ENCODE results near the gene FAM83C.

GRCh38 chr20:35311409-35311808 is 19.2 kb upstream of the FAM83C start:
- TF ChIP-seq POLR2A (IDR thresholded peaks at IDR 0.05), result no peak
- no peak for TF ChIP-seq CTCF (IDR thresholded peaks at IDR 0.05)
- TF ChIP-seq EP300 (IDR thresholded peaks at IDR 0.05), result no peak
